SK-N-MC (cell line): ENCODE data around the gene SCAPER.

ENCODE experiments used
- EZH2 ChIP-seq: fragments of 200-600 bp; sonication (generic); IDR thresholded peaks from one replicate; pipeline ENCODE4 v1.6.1; 2017; ENCODE audit warnings: antibody characterized with exemption
- POLR2AphosphoS5 ChIP-seq: IDR thresholded peaks from 2 replicates; pipeline ENCODE4 v1.6.1; 2012; ENCODE audit warnings: mild to moderate bottlenecking, low read depth, low read length, borderline replicate concordance

GRCh38 chr15:76860201-76860600 lies 44.9 kb downstream of the SCAPER start:
- TF ChIP-seq POLR2AphosphoS5 (no peak), EZH2 (no peak)
